ENCODE results near the gene SIGLECL1.

SIGLECL1 gene

DNA sequence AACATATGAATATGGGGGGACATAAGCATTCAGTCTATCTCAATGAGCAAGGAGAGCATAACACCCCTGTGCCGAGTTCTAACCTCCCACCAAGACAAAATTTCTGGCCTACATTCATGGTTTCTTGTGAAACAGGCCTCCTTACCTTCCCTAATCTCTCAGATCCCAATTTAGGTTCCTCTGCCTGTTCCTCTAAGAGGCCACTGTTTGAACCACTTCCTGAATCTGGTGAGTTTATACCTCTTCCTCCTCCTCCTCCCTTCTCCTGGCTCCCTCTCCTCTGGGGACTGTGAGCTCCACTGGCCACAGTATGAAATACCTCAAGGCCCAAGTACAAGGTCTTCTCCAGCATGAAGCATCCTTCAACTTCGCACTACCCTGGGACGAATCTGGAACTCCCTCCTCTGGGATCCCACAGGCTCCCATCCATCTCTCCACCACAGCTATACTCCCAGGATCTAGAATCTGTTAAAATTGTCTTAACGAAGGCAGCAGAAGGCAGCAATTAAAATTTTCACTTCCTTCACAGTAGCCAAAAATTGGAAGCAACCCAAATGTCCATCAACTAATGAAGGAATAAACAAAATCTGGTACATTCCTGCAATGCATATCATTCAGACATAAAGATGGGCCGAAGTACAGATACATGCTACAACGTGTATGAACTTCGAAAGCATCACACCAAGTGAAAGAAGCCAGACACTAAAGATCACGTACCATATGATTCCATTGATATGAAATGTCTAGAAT, 7.8 kb upstream of the SIGLECL1 start:
- H3K36me3 ChIP-seq (ENCODE audit: insufficient read depth, low read length) = no peaks in the 10 kb centered on the region
- TF ChIP-seq, protein P1, sequence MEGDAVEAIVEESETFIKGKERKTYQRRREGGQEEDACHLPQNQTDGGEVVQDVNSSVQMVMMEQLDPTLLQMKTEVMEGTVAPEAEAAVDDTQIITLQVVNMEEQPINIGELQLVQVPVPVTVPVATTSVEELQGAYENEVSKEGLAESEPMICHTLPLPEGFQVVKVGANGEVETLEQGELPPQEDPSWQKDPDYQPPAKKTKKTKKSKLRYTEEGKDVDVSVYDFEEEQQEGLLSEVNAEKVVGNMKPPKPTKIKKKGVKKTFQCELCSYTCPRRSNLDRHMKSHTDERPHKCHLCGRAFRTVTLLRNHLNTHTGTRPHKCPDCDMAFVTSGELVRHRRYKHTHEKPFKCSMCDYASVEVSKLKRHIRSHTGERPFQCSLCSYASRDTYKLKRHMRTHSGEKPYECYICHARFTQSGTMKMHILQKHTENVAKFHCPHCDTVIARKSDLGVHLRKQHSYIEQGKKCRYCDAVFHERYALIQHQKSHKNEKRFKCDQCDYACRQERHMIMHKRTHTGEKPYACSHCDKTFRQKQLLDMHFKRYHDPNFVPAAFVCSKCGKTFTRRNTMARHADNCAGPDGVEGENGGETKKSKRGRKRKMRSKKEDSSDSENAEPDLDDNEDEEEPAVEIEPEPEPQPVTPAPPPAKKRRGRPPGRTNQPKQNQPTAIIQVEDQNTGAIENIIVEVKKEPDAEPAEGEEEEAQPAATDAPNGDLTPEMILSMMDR (conservative IDR thresholded peaks at IDR 0.05; ENCODE audit: low read length) = no peak
- no peak for TF ChIP-seq EZH2phosphoT487 (IDR thresholded peaks at IDR 0.05; ENCODE audit: borderline replicate concordance)
- no peaks in the 10 kb centered on the region for H3K79me2 ChIP-seq (ENCODE audit: insufficient read depth, low read length)
- H3K27me3 ChIP-seq (ENCODE audit: insufficient read depth, low read length, poor library complexity, severe bottlenecking) = no peaks in the 10 kb centered on the region
- no peak overlapping the region for H3K9ac ChIP-seq (ENCODE audit: low read depth, low read length, poor library complexity, severe bottlenecking)
- H3K9me3 ChIP-seq (ENCODE audit: insufficient read depth, low read depth, low read length) = no peaks in the 10 kb centered on the region
- H3K4me2 ChIP-seq (ENCODE audit: low read depth, low read length, poor library complexity, severe bottlenecking) = no peak overlapping the region
- H3K4me3 ChIP-seq (ENCODE audit: low read length, poor library complexity, severe bottlenecking) = no peak overlapping the region
- H3F3A ChIP-seq (ENCODE audit: low read depth) = no peaks in the 10 kb centered on the region
- no peaks in the 10 kb centered on the region for H4K20me1 ChIP-seq (ENCODE audit: insufficient read depth, low read length, poor library complexity, severe bottlenecking)
- no peak overlapping the region for H2AFZ ChIP-seq (ENCODE audit: low read length)
- H3K4me1 ChIP-seq (ENCODE audit: insufficient read depth, low read length, poor library complexity, severe bottlenecking) = peaks cover 10% of the 10 kb centered on the region
- H3K9me2 ChIP-seq (replicated peaks; ENCODE audit: low read depth, low read length) = no peaks in the 10 kb centered on the region

DNA sequence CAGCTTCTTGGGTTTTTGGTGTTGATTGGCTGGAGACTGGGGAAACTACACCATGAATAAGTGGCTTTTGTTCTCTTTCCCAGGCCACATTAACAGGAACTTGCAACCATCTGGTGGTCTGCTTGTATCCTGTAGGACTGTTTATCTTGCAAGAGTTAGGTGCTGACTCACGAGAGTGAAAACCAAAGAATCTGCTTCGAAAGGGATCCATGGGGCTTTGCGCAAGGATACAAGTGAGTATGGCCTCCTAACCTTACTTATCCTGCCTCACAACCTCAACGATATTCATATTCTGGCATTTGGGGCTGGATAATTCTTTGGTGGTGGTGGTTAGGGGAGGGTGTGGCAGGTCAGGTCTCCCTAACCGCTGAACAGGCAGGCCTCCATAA, 4.7 kb upstream of the SIGLECL1 start:
- no peaks in the 10 kb centered on the region for H3F3A ChIP-seq (ENCODE audit: low read depth)
- H2AFZ ChIP-seq (ENCODE audit: low read length) = no peak overlapping the region; the same call in 1 of the 2 replicates
- no peak overlapping the region for H3K4me3 ChIP-seq (ENCODE audit: low read length, poor library complexity, severe bottlenecking)
- no peaks in the 10 kb centered on the region for H3K9me2 ChIP-seq (replicated peaks; ENCODE audit: low read depth, low read length)
- no peaks in the 10 kb centered on the region for H3K36me3 ChIP-seq (ENCODE audit: insufficient read depth, low read length)
- H3K9me3 ChIP-seq (ENCODE audit: insufficient read depth, low read depth, low read length) = no peaks in the 10 kb centered on the region
- H3K9ac ChIP-seq (ENCODE audit: low read depth, low read length, poor library complexity, severe bottlenecking) = no peak overlapping the region
- H3K4me2 ChIP-seq (ENCODE audit: low read depth, low read length, poor library complexity, severe bottlenecking) = peak overlapping the region; percentile 46
- no peaks in the 10 kb centered on the region for H3K79me2 ChIP-seq (ENCODE audit: insufficient read depth, low read length)
- no peaks in the 10 kb centered on the region for H4K20me1 ChIP-seq (ENCODE audit: insufficient read depth, low read length, poor library complexity, severe bottlenecking)
- TF ChIP-seq, protein P1 (conservative IDR thresholded peaks at IDR 0.05; ENCODE audit: low read length) = no peak
- no peak for TF ChIP-seq EZH2phosphoT487 (IDR thresholded peaks at IDR 0.05; ENCODE audit: borderline replicate concordance)
- H3K27me3 ChIP-seq (ENCODE audit: insufficient read depth, low read length, poor library complexity, severe bottlenecking) = no peaks in the 10 kb centered on the region
- H3K4me1 ChIP-seq (ENCODE audit: insufficient read depth, low read length, poor library complexity, severe bottlenecking) = peaks cover 10% of the 10 kb centered on the region

DNA sequence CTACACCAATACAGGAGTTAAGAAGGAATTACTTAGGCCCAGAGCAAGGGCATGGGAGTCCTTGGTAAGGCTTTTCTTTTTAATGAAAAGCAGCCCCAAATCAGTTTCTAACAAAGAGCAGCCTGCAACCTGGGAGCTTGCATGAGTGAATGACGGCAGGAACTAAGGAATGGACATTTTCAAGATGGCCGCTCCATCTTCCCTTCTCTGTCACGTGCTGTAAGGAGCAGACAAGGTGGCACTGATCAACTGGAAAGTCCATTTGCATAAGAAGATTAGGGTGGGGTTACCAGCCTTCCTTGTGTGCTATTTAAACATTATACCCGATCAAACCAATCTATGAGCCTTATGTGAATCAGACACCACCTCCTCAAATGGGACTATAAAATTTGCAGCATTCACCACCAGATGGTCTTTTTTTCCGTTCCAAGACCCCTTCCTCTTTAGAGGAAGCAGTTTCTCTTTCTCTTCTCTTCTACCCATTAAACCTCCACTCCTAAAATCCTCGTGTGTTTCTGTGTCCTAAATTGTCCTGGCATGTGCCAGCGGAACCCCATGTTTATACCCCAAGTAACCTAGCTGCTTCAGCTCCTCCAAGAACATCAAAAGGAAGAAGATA, 2.8 kb upstream of the SIGLECL1 start:
- Histone ChIP-seq H3K36me3 (ENCODE audit: insufficient read depth, low read length) (no peaks in the 10 kb centered on the region), H3F3A (ENCODE audit: low read depth) (no peaks in the 10 kb centered on the region), H3K9me3 (ENCODE audit: insufficient read depth, low read depth, low read length) (no peaks in the 10 kb centered on the region), H3K4me3 (ENCODE audit: low read length, poor library complexity, severe bottlenecking) (no peak overlapping the region), H4K20me1 (ENCODE audit: insufficient read depth, low read length, poor library complexity, severe bottlenecking) (no peaks in the 10 kb centered on the region), H2AFZ (ENCODE audit: low read length) (no peak overlapping the region), H3K9me2 (replicated peaks; ENCODE audit: low read depth, low read length) (no peaks in the 10 kb centered on the region), H3K4me2 (ENCODE audit: low read depth, low read length, poor library complexity, severe bottlenecking) (no peak overlapping the region), H3K27me3 (ENCODE audit: insufficient read depth, low read length, poor library complexity, severe bottlenecking) (no peaks in the 10 kb centered on the region), H3K4me1 (ENCODE audit: insufficient read depth, low read length, poor library complexity, severe bottlenecking) (peaks cover 10% of the 10 kb centered on the region), H3K79me2 (ENCODE audit: insufficient read depth, low read length) (no peaks in the 10 kb centered on the region), H3K9ac (ENCODE audit: low read depth, low read length, poor library complexity, severe bottlenecking) (no peak overlapping the region)
- TF ChIP-seq, protein P1 (conservative IDR thresholded peaks at IDR 0.05; ENCODE audit: low read length) = no peak
- TF ChIP-seq EZH2phosphoT487 (IDR thresholded peaks at IDR 0.05; ENCODE audit: borderline replicate concordance) = no peak

Data from Loucy (cell line).